K562 (cell line): ENCODE results near the gene HOXC12. TPM values are rescaled to one million over a fixed set of nuclear protein-coding genes. Genes with fewer than 3 reads are reported as not detected.
A peak's percentile ranks its signal among the peaks of the same experiment; 100 is the strongest.

Source experiments
- ARID4B ChIP-seq: sonication (generic); formaldehyde crosslinking; IDR thresholded peaks from 2 replicates; pipeline ENCODE4 v1.8.0; 2022; ENCODE audit warnings: mild to moderate bottlenecking, missing genetic modification reagents
- ATF3 ChIP-seq, 2 experiments: fragments of 450-650 bp in 1 of 2; sonication (generic) in 1 of 2; formaldehyde crosslinking in 1 of 2; IDR thresholded peaks in 1 of 2; conservative IDR thresholded peaks in 1 of 2; 2 replicates each; pipeline versions ENCODE4 v1.6.1 to v1.8.1; 2016 to 2023; ENCODE audit warnings: mild to moderate bottlenecking in 2 of 2, moderate library complexity in 2 of 2, inconsistent platforms in 1 of 2, missing genetic modification reagents in 1 of 2
- GATA2 ChIP-seq: sonication (generic); formaldehyde crosslinking; IDR thresholded peaks from 2 replicates; pipeline ENCODE4 v1.4.0; 2020; ENCODE audit warnings: mild to moderate bottlenecking, missing genetic modification reagents
- HDAC2 ChIP-seq: fragments of 450-650 bp; IDR thresholded peaks from 2 replicates; pipeline ENCODE4 v1.6.1; 2016; ENCODE audit warnings: mild to moderate bottlenecking
- PHF20 ChIP-seq: fragments of 450-650 bp; IDR thresholded peaks from 2 replicates; pipeline ENCODE4 v1.6.1; 2018; ENCODE audit not compliant: partially characterized antibody
- ZBTB40 ChIP-seq, 2 experiments: fragments of 450-650 bp in 1 of 2; sonication (generic) in 1 of 2; formaldehyde crosslinking in 1 of 2; IDR thresholded peaks; 2 replicates each; pipeline versions ENCODE4 v1.7.1 to v1.9.0; 2016 to 2022; ENCODE audit warnings: inconsistent platforms in 1 of 2, mild to moderate bottlenecking in 1 of 2, missing genetic modification reagents in 1 of 2
- ZBTB43 ChIP-seq: sonication (generic); formaldehyde crosslinking; IDR thresholded peaks from 2 replicates; pipeline ENCODE4 v1.8.0; 2023; ENCODE audit warnings: mild to moderate bottlenecking, missing genetic modification reagents
- polyA plus RNA-seq, 8 experiments: library from polyadenylated mRNA; depleted of rRNA in 4 of 8; stranded (reverse) in 5 of 8; unstranded in 3 of 8; fragments of >200 nt; fragmentation: Nextera tagmentation in 2 of 8; fragmentation: Illumina TruSeq in 1 of 8; extraction: Ambion mirVana in 2 of 8; extraction: Trizol in 1 of 8; gene quantifications; 2 replicates each; pipeline versions ENCODE4 v1.2.1 to v1.2.3, GENCODE V29; 2011 to 2014; ENCODE audit warnings: inconsistent platforms in 1 of 8, missing spikeins in 1 of 8
- total RNA-seq, 7 experiments: library from RNA; depleted of rRNA in 6 of 7; stranded (reverse); fragments of >200 nt in 6 of 7; fragmentation: Illumina TruSeq in 2 of 7; extraction: Trizol in 2 of 7; gene quantifications; 2 replicates each; pipeline versions ENCODE4 v1.2.1 to v1.2.3, GENCODE V29; 2011 to 2021; ENCODE audit warnings: low replicate concordance in 1 of 7

Gene HOXC12
- total and polyA plus RNA-seq, 9 of the 15 experiments (the other 6 are each of a cell fraction or from before 2014, with no cell fraction given) = 0.04 to 0.36 (median 0.11) TPM; not detected in 1

- TF ChIP-seq ZBTB40 (IDR thresholded peaks at IDR 0.05) (peak; percentile 31; the same call in 1 of the 2 replicates), ZBTB40 (CRISPR knock-in tag; IDR thresholded peaks at IDR 0.05) (no peak), PHF20 (peak; percentile 59), GATA2 (no peak), HDAC2 (0 out of 2 replicates have a peak, but pooled peaks have one; percentile 13), ARID4B (CRISPR knock-in tag) (peak; percentile 71), ATF3 (IDR thresholded peaks at IDR 0.05) (no peak), ATF3 (CRISPR knock-in tag; conservative IDR thresholded peaks at IDR 0.05) (peak; percentile 26; the same call in 1 of the 2 replicates), ZBTB43 (CRISPR knock-in tag) (peak; percentile 57; the same call in 1 of the 2 replicates)
These were observed 45.7 kb downstream of the HOXC12 start, which contains the start of gene HOXC9 (continued) for GRCh38 chr12:54000116-54001114.
